Ishikawa (cell line): ENCODE data around the gene IQGAP1.

Source experiments
- CEBPB ChIP-seq: IDR thresholded peaks from 2 replicates; pipeline ENCODE4 v1.6.1; 2012
- CREB1 ChIP-seq: IDR thresholded peaks from 2 replicates; pipeline ENCODE4 v1.6.1; 2012; ENCODE audit warnings: low read depth
- EGR1 ChIP-seq: IDR thresholded peaks from 2 replicates; pipeline ENCODE4 v1.6.1; 2012
- EP300 ChIP-seq: IDR thresholded peaks from 2 replicates; pipeline ENCODE4 v1.6.1; 2012; ENCODE audit warnings: borderline replicate concordance
- FOXM1 ChIP-seq: IDR thresholded peaks from 2 replicates; pipeline ENCODE4 v1.6.1; 2012; ENCODE audit warnings: low read depth, borderline replicate concordance
- MAX ChIP-seq: IDR thresholded peaks from 2 replicates; pipeline ENCODE4 v1.6.1; 2012
- NFIC ChIP-seq: IDR thresholded peaks from 2 replicates; pipeline ENCODE4 v1.6.1; 2012
- RAD21 ChIP-seq: IDR thresholded peaks from 2 replicates; pipeline ENCODE4 v1.6.1; 2012; ENCODE audit warnings: low read depth
- REST ChIP-seq: IDR thresholded peaks from 2 replicates; pipeline ENCODE4 v1.6.1; 2012; ENCODE audit warnings: low read depth, mild to moderate bottlenecking
- TAF1 ChIP-seq: IDR thresholded peaks from 2 replicates; pipeline ENCODE4 v1.6.1; 2012; ENCODE audit warnings: low read depth, mild to moderate bottlenecking
- TCF12 ChIP-seq: IDR thresholded peaks from 2 replicates; pipeline ENCODE4 v1.6.1; 2012; ENCODE audit warnings: low read depth
- TEAD4 ChIP-seq: IDR thresholded peaks from 2 replicates; pipeline ENCODE4 v1.6.1; 2012
- USF1 ChIP-seq: IDR thresholded peaks from 2 replicates; pipeline ENCODE4 v1.6.1; 2012
- YY1 ChIP-seq: IDR thresholded peaks from 2 replicates; pipeline ENCODE4 v1.6.1; 2012; ENCODE audit warnings: low read depth
- ZBTB7A ChIP-seq: IDR thresholded peaks from 2 replicates; pipeline ENCODE4 v1.6.1; 2012; ENCODE audit warnings: low read depth

IQGAP1 gene

GRCh38 chr15:90460142-90460824 is 72.2 kb downstream of the IQGAP1 start:
- TF ChIP-seq REST (no peak), RAD21 (no peak), USF1 (no peak), FOXM1 (no peak), ZBTB7A (no peak), CREB1 (no peak), TAF1 (no peak), TEAD4 (no peak), TCF12 (no peak), YY1 (no peak), CEBPB (no peak)

- TF ChIP-seq YY1 (no peak), EP300 (no peak), CREB1 (no peak), RAD21 (no peak), USF1 (no peak), TCF12 (no peak), MAX (no peak), TEAD4 (no peak), FOXM1 (no peak), REST (no peak), NFIC (no peak)
Measured at GRCh38 chr15:90463381-90463780, 75.3 kb downstream of the IQGAP1 start.

- no peak for TF ChIP-seq TEAD4
Measured at GRCh38 chr15:90465140-90465929, 77.3 kb downstream of the IQGAP1 start.

GRCh38 chr15:90465930-90466567 is 78.0 kb downstream of the IQGAP1 start:
- TF ChIP-seq EGR1 (no peak), RAD21 (no peak), FOXM1 (no peak)

- TF ChIP-seq EGR1 (no peak), EP300 (no peak), NFIC (no peak), TEAD4 (no peak), REST (no peak), MAX (no peak), RAD21 (no peak), TCF12 (no peak), USF1 (no peak), TAF1 (no peak), FOXM1 (no peak), ZBTB7A (no peak), CEBPB (no peak)
Measured at GRCh38 chr15:90469723-90470122, 81.7 kb downstream of the IQGAP1 start.
